DOHH2 (cell line): ENCODE data around the gene NPEPL1.

Experiments
- H3F3A ChIP-seq: fragments of 200-600 bp; sonication (generic), shearing (Covaris generic); 2 replicates; pipeline ENCODE4 v1.6.0; 2016; ENCODE audit warnings: antibody characterized with exemption, mild to moderate bottlenecking; ENCODE audit not compliant: control insufficient read depth, insufficient read depth
- H3K27ac ChIP-seq: fragments of 200-600 bp; sonication (generic); 2 replicates; pipeline ENCODE4 v1.5.1; 2014; ENCODE audit warnings: low read depth, mild to moderate bottlenecking, low read length, moderate library complexity
- H3K27me3 ChIP-seq: fragments of 200-600 bp; sonication (generic); 2 replicates; pipeline ENCODE4 v1.6.1; 2014; ENCODE audit warnings: mild to moderate bottlenecking, low read length, mixed read lengths; ENCODE audit not compliant: control insufficient read depth
- H3K36me3 ChIP-seq: fragments of 200-600 bp; sonication (generic); 2 replicates; pipeline ENCODE4 v1.6.1; 2014; ENCODE audit warnings: mild to moderate bottlenecking, low read length, moderate library complexity, mixed read lengths; ENCODE audit not compliant: control insufficient read depth
- H3K4me1 ChIP-seq: fragments of 200-600 bp; sonication (generic); 2 replicates; pipeline ENCODE4 v1.6.1; 2014; ENCODE audit warnings: mild to moderate bottlenecking, low read length, mixed read lengths; ENCODE audit not compliant: control insufficient read depth
- H3K4me2 ChIP-seq: fragments of 200-600 bp; sonication (generic); 2 replicates; pipeline ENCODE4 v1.6.0; 2014; ENCODE audit warnings: mild to moderate bottlenecking, low read length, moderate library complexity
- H3K4me3 ChIP-seq: fragments of 200-600 bp; sonication (generic); 2 replicates; pipeline ENCODE4 v1.5.1; 2014; ENCODE audit warnings: mild to moderate bottlenecking, low read length, mixed read lengths
- H3K79me2 ChIP-seq: fragments of 200-600 bp; sonication (generic); 2 replicates; pipeline ENCODE4 v1.6.1; 2014; ENCODE audit warnings: mild to moderate bottlenecking, low read length, mixed read lengths; ENCODE audit not compliant: control insufficient read depth
- H3K9me2 ChIP-seq: fragments of 200-600 bp; sonication (generic); replicated peaks from 2 replicates; pipeline ENCODE4 v1.6.1; 2014; ENCODE audit warnings: mild to moderate bottlenecking, low read length, mixed read lengths; ENCODE audit not compliant: control insufficient read depth
- H3K9me3 ChIP-seq: fragments of 200-600 bp; sonication (generic); 2 replicates; pipeline ENCODE4 v1.6.1; 2014; ENCODE audit warnings: antibody characterized with exemption, low read length, mixed read lengths; ENCODE audit not compliant: control insufficient read depth, insufficient read depth
- H4K20me1 ChIP-seq: fragments of 200-600 bp; sonication (generic); 2 replicates; pipeline ENCODE4 v1.6.0; 2014; ENCODE audit warnings: low read depth, mild to moderate bottlenecking, antibody characterized with exemption, low read length, moderate library complexity; ENCODE audit not compliant: control insufficient read depth, insufficient read depth
- CTCF ChIP-seq: fragments of 200-600 bp; sonication (generic); IDR thresholded peaks from one replicate; pipeline ENCODE4 v1.5.1; 2014; ENCODE audit warnings: antibody characterized with exemption, mild to moderate bottlenecking, low read depth, low read length; ENCODE audit not compliant: poor library complexity, severe bottlenecking
- EZH2phosphoT487 ChIP-seq: fragments of 200-600 bp; sonication (generic); IDR thresholded peaks from 2 replicates; pipeline ENCODE4 v1.6.1; 2017; ENCODE audit warnings: borderline replicate concordance, mild to moderate bottlenecking, antibody characterized with exemption, low read length, moderate library complexity, mixed read lengths

The NPEPL1 gene

GRCh38 chr20:58664331-58664730 lies 28.3 kb upstream of the NPEPL1 start:
- Histone ChIP-seq H3K4me1 (peaks cover 27% of the 10 kb centered on the region), H3K27ac (no peak overlapping the region), H3K9me2 (no peaks in the 10 kb centered on the region), H3K79me2 (peaks cover 86% of the 10 kb centered on the region), H3F3A (no peaks in the 10 kb centered on the region), H3K4me2 (no peak overlapping the region), H3K27me3 (no peaks in the 10 kb centered on the region), H3K9me3 (no peaks in the 10 kb centered on the region), H4K20me1 (peaks cover 8% of the 10 kb centered on the region; the same call in 1 of the 2 replicates), H3K4me3 (no peak overlapping the region), H3K36me3 (peaks cover 62% of the 10 kb centered on the region)
- TF ChIP-seq EZH2phosphoT487 (no peak), CTCF (no peak)

GRCh38 chr20:58664883-58665282 lies 27.7 kb upstream of the NPEPL1 start:
- no peaks in the 10 kb centered on the region for H3K27me3 ChIP-seq
- H3K9me2 ChIP-seq = no peaks in the 10 kb centered on the region
- no peak overlapping the region for H3K4me2 ChIP-seq
- no peak overlapping the region for H3K4me3 ChIP-seq
- H3K4me1 ChIP-seq = peaks cover 27% of the 10 kb centered on the region
- no peaks in the 10 kb centered on the region for H3F3A ChIP-seq
- H3K36me3 ChIP-seq = peaks cover 66% of the 10 kb centered on the region
- H3K27ac ChIP-seq = no peak overlapping the region
- H4K20me1 ChIP-seq = peaks cover 8% of the 10 kb centered on the region; the same call in 1 of the 2 replicates
- TF ChIP-seq EZH2phosphoT487 (no peak), CTCF (no peak)
- peaks cover 85% of the 10 kb centered on the region for H3K79me2 ChIP-seq
- H3K9me3 ChIP-seq = no peaks in the 10 kb centered on the region

- Histone ChIP-seq H3K36me3 (peaks cover 66% of the 10 kb centered on the region), H3K79me2 (peaks cover 78% of the 10 kb centered on the region), H3F3A (no peaks in the 10 kb centered on the region), H3K4me1 (peaks cover 29% of the 10 kb centered on the region), H3K4me3 (no peak overlapping the region), H3K4me2 (no peak overlapping the region), H3K9me2 (no peaks in the 10 kb centered on the region), H3K27ac (no peak overlapping the region), H4K20me1 (peaks cover 13% of the 10 kb centered on the region; the same call in 1 of the 2 replicates), H3K27me3 (no peaks in the 10 kb centered on the region), H3K9me3 (no peaks in the 10 kb centered on the region)
- TF ChIP-seq EZH2phosphoT487 (no peak), CTCF (no peak)
These were observed 27.0 kb upstream of the NPEPL1 start for GRCh38 chr20:58665606-58666005.
